Left ventricle myocardium superior (tissue), 1 donor: ENCODE data around the gene USP8. TPM values are rescaled to one million over a fixed set of nuclear protein-coding genes. Genes with fewer than 3 reads are reported as not detected.
"Not testable (repeated sequence)": the region's sequence is repeated elsewhere in the genome, so short reads cannot be mapped to it uniquely, and the experiment has no call there.

Experiments used
- ATAC-seq: fragments of 200-7000 bp; cut with Tn5 transposase; one replicate; pipeline ENCODE4 v1.9.1; 2020; ENCODE audit warnings: mild to moderate bottlenecking, moderate library complexity
- DNase-seq: peaks from one replicate; pipeline ENCODE4 v3.0.0-alpha.2; 2020
- intact Hi-C: fragments of 100-400 bp; cut with micrococcal nuclease; formaldehyde crosslinking; loops from one replicate; pipeline ENCODE4 v1.11.0; 2022
- long read RNA-seq: library from polyadenylated mRNA; unstranded; transcript quantifications from one replicate; pipeline ENCODE4 v2.0.0, GENCODE V29; 2021
- total RNA-seq: library from RNA; stranded (reverse); fragmentation: NEBNext Ultra II Directional; extraction: Animal tissue kit (Norgen Biotek cat#: 25700); gene quantifications from one replicate; pipeline ENCODE4 v1.2.1, GENCODE V29; 2021
- donor health status: DM: no; HTN: yes; CAD: no; lungs with severe emphysema.

USP8 gene
- total RNA-seq: 43.3 TPM
- long read RNA-seq, full-length matches to known transcripts: 12 of 39 reads
- long read RNA-seq, partial matches to known transcripts: 17 of 39 reads
- long read RNA-seq, other reads (novel, unspliced or antisense): 10 of 39 reads

DNA sequence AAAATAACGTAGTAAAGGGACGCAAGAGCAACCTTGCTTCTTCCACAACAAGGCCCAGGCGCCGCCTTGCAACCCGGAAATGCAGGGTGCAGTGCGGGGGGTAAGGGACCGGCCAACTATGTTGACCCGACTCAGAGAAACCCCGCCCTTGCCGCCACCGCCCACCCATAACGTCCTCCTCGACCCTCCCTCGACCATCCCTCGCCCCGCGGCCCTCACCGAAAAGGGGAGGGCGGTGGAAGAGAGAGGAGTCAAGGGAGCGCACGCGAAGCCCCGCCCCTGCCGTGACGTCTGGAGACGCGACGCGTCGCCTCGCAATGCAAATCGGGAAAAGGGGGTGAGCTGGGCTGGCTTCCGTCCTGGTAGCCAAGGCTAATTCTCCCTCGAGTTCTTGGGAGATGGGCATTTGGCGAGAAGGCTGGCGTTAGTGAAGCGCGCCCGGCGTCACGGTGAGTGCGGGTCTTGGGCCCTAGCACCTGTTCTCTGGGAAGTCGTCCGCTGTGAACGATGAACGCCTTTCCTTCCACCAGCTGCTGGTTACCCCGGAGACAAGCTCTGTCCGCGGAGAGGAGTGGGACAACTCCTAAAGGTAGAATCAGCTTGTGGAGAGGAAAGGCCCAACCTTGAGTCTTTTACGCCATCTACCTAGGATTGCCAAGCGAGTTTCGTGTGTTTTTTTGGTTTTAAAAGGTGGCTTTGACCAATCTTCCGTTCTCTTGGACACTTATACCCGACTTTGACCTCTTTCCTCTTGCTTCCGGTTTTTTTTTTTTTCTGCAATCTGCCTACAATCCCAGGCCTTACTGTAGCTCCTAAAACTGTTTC, at the start of gene USP8:
Gene USP8 (plus strand): TSS at position 340 of the 825 bp plus-strand sequence. CDS start 14,669 bp downstream, outside the sequence.
- peak; percentile 98 for DNase-seq
- peak; percentile 99 for ATAC-seq
- intact Hi-C loops: no loop called here

DNA sequence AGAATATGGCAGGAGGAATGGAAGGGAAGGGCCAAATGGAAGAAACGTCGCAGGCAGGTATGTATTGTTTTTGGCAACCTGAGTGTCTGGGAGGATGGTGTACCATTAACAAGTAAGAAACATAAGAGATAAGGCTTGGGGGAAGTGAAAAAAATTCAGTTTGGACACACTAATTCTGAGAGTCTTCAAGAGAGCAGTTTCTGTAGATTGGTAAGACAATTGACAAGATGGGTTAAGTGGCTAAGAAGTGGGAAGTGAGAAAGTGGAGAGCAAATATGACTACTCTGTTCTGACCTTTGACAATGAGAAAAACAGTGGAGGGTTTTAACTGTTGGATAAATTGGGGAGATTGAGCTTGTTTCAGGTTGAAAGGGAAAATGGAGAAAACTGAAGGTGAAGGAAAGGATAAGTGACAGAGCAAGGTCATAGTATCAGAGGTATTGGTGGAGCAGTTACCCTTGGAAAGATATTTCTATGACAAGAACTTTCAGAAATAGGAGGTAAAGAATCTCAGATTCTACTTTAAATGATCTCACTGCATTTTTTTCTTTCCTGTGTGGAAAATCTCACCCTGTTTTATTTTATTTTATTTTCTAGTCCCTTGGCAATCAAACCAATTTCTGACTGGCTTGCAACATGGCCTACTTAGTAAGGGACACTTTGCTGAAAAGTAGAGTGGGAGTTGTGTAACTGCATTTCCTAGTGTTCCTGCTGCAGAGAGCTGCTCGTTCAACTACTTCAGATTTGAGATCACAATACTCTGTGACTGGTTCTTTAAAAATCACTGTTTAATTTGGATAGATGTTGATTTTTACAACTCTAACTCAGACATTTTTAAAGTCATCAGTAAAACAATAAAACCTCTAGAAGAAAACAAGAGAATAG, 46.1 kb upstream of the USP8 start:
- DNase-seq (no peak), ATAC-seq (no peak)
- intact Hi-C loops: no loop called here

DNA sequence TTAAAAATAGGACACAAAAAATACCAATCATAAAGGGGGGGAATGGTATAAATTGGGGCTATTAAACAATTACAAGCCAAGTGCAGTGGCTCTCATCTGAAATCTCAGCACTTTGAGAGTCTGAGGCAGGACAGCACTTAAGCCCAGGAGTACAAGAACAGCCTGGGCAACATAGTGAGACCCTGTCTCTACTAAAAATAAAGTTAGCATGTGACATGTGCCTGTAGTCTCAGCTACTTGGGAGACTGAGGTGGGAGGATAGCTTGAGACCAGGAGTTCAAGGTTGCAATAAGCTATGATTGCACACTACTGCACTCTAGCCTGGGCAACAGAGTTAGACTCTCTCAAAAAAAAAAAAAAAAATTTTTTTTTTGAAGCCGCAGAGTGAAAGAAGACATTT, 45.4 kb upstream of the USP8 start:
- intact Hi-C loops: no loop called here
- ATAC-seq: no peak

DNA sequence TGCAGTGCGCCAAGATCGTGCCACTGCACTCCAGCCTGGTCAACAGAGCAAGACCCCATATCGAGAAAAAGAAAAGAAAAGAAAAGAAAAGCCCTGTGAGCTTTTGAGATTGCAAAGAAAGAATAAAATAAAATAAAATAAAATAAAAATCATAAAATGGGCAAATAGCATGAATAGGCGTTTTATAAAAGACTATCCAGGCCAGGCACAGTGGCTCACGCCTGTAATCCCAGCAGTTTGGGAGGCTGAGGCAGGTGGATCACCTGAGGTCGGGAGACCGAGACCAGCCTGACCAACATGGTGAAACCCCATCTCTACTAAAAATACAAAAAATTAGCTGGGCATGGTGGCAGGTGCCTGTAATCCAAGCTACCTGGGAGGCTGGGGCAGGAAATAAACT, 44.8 kb upstream of the USP8 start:
- intact Hi-C loops, ATAC-seq, DNase-seq: not testable (repeated sequence)

More for the DNA sequence above, 45.4 kb upstream of the USP8 start:
- DNase-seq: no peak

DNA sequence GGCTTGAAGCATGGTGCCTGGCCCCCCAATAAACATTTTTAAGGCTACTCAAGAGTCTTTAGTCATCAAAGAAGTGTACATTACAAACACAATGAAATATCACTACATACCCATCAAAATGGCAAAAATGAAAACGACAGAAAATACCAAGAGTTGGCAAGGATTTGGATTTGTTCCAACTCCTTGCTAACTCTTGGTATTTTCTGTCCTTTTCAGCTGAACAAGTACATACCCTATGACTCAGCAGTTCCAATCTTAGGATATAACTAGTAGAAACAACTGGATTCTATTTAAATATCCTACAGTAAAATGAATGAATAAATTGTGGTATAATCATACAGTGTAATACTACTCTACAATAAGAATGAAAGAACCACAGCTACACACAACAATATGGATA, 44.1 kb upstream of the USP8 start:
- DNase-seq: no peak
- intact Hi-C loops: no loop called here
- no peak for ATAC-seq

DNA sequence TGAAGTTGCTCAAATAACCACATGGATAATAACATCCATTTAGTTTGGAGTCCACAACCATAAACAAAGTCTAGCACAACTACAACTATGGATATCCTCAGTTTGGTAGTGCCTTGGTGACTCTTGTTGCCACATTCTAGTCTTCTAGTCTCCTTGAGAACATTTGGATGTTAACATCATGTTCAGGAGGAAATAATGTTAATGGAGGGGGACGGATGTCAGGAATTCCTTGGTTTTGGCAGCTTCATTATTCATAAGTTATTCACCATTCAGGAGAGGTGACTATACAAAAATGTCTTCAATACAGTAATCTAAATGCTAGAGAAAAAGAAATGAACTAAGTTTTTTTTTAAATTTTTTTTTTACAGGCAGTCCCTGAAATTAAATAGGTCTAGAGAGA, 42.8 kb upstream of the USP8 start:
- DNase-seq: no peak
- intact Hi-C loops: no loop called here
- ATAC-seq: no peak

DNA sequence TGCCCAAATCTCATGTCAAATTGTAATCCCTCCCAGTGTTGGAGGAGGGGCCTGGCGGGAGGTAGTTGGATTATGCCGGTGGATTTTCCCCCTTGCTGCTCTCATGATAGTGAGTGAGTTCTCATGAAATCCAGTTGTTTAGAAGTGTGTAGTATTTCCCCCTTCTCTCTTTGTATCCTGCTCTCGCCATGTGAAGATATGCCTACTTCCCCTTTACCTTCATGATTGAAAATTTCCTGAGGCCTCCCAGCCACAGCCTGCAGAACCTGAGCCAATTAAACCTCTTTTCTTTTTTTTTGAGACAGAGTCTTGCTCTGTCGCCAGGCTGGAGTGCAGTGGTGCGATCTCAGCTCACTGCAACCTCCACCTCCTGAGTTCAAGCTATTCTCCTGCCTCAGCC, 41.8 kb upstream of the USP8 start:
- ATAC-seq, DNase-seq, intact Hi-C loops: not testable (repeated sequence)

DNA sequence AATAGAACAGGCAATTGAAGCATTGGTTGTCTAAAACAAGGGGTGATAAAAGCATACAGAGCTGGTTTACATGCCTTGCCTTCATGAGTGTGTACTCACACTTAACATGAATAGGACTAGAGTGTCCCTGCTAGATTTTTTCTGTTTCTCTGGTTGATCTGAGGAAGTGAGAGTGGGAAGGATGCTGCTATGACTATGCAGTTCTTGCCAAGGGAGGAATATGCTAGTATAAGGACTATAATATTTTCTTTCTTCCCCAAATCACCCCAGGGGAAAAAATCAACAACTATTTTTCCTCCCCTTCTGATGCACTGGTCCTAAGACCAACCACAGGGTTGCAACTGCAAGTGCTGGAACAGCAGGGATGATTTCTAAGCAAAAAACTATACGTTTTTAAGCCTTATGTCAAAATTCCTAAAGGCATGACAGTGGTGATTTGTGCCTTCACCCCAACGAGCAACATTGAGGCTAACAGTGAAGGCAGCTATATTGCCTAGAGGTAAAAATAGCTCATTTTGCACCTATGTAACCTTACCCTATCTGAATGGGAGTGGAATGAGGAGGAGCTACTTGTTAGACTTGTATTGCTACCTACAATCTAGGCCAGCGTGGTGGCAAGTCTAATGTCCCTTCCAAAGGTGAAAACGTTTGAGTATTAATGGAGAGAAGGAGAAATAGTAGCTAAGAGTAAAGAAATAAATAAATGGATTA, 33.5 kb upstream of the USP8 start:
- ATAC-seq (no peak), DNase-seq (no peak)
- intact Hi-C loops: no loop called here

DNA sequence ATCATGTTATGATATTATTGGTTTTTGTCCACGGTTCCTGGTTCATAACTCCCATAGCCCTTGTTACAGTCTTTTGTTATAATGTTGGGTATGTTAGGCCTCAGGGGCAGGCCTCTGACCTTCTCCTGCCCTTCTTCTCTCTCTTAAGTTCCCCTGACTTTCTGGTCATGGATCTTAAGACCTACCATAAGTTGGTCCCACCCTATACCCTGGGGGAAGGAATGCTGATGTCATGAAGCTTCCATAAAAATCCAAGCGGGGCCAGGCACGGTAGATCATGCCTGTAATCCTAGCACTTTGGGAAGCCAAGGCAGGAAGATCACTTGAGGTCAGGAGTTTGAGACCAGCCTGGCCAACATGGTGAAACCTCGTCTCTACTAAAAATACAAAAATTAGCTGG, 32.6 kb upstream of the USP8 start:
- ATAC-seq, intact Hi-C loops, DNase-seq: not testable (repeated sequence)

DNA sequence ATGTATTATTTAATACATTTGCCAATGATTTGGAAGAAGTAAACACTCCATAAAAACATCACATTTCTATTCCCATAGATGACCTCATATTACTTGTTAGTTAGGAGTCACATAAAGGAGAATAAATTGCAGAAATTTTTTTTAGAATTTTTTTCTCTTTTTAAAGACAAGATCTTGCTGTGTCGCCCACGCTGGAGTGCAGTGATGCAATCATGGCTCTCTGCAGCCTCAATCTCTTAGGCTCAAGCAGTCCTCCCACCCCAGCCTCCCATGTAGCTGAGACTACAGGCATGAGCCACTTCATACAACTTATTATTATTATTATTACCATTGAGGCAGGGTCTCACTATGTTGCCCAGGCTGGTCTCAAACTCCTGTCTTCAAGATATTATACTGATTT, 12.3 kb upstream of the USP8 start:
- no peak for ATAC-seq
- no peak for DNase-seq
- intact Hi-C loops: no loop called here

DNA sequence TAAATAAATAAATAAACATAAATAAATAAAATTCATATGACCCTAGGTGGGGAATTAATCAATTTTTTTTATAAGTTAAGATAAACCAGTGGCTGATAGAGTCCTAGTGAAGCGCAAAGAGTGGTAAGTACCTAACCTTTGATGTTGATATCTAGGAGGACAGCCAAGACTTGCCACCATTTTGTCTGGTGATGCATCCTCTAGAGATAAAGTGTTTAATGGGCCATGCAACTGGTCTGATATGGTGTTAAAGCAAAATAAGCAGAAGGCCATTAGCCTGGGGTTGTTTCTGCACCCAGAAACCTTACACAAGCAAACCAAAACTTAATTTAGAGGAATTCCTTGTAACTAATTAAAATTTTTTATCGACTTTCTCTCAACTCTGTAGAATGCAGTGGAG, 9.6 kb upstream of the USP8 start:
- intact Hi-C loops: no loop called here
- DNase-seq (no peak), ATAC-seq (no peak)

DNA sequence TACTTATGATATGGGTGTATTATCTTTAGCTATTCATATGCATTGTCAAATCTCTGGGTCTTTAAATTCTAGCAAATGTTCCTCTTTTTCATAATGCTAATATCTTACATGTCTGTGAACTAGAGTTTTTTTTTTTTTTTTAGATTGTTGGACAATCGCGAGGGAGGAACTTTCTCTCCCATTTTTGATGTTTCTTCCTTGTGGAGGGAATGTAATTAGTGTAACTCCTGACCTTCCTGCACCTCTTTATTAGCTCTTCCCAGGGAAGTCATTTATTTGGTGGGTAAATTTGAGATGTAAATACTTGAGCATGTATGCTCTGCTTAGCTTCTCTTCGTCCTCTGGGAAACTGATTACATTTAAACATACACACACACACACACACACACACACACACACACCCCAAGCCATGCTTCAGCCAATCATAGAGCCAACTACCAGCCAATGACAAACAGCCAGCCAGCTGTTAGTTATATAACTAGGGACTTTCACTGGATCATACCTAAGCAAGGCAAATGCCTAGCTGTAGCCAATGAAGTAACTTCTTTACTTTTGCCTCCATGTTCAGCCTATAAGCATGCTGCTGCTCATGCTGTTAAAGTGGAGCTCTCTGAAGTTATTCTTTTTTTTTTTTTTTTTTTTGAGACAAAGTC, 8.3 kb upstream of the USP8 start:
- DNase-seq (no peak), ATAC-seq (no peak)
- intact Hi-C loops: no loop called here

DNA sequence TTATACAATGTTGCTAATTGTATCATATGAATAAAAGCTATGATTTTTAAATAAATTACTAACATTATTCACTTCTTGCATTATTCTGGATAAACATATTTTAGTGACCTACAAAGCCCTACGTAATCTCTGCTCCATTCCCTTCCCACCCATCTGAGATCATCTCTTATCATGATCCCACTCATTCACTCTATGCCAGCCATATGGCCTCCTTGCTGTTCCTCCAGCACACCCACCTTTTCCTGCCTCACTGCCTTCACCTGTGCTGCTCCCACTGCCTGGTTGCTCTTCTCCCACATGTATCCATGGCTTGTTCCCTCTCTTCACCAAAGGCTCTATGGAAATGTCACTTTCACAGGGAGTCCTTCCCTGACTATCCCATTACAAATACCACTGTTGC, 7.3 kb upstream of the USP8 start:
- intact Hi-C loops: no loop called here
- no peak for DNase-seq
- no peak for ATAC-seq

DNA sequence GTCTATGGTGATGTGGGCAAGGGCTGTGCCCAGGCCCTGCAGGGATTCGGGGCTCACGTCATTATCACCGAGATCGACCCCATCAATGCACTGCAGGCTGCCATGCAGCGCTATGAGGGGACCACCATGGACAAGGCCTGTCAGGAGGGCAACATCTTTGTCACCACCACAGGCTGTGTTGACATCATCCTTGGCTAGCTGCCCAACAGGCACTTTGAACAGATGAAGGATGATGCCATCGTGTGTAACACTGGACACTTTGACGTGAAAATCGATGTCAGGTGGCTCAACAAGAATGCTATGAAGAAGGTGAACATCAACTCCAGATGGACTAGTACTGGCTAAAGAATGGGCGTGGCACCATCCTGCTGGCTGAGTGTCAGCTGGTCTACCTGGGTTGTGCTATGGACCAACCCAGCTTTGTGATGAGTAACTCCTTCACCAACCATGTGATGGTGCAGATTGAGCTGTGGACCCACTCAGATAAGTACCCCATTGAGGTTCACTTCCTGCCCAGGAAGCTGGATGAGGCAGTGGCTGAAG, 6.1 kb upstream of the USP8 start:
- DNase-seq (no peak), ATAC-seq (no peak)
- intact Hi-C loops: no loop called here

DNA sequence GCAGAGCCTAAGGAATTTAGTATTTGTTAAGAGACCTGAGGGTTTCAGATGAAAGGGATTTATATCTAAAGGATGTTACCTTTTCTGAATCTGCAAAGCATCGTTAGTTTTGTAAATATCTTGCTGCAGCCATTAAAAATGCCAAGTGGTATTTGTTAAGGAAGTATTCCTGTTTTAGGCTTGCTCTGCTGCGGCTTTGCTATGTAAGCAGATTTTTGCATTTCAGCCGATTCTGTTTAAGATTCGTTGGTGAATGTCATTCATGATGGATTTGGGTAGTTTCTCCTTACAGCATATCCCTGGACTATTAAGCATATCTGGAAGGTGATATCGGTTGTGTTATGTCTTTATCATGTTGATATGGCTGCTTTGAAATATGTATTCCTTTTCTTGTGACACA, 1.0 kb downstream of the USP8 start:
- ATAC-seq (no peak), DNase-seq (no peak)
- intact Hi-C loops: no loop called here

DNA sequence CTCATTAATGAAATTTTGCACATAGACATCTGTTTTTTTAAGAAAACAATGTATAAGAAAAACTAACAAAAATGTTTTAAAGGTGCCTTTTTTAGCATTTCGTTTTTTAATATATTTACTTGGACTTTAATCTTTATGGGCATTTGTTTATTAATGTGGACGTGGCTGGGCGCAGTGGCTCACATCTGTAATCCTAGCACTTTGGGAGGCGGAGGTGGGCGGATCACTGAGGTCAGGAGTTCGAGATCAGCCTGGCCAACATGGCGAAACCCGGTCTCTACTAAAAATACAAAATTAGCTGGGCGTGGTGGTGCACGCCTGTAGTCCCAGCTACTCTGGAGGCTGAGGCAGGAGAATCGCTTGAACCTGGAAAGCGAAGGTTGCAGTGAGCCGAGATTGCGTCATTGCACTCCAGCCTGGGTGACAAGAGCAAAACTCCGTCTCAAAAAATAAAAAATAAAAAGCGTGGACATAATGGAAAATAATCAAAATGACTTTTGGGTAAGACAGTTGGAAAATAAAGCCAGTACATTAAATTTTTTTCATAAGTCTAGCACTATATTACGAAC, 1.6 kb downstream of the USP8 start:
- DNase-seq, ATAC-seq, intact Hi-C loops: not testable (repeated sequence)

DNA sequence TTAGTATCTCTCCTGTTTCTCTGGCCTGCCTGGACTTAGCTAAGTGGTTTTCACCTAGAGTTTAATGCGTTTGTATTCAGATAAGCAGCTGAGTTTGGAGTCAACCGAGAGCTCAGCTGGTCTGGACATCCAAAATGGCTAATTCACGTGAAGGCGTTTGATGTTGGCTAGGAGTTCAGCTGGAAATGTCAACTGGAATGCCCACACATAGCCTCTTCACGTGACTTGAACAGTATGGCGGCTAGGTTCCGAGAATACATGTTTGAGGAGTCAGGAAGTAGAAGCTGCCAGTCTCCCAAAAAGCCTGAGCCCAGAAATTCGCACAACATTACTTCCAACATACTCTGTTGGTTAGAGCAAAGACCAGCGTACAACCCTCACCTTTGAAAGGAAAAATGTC, 2.2 kb downstream of the USP8 start:
- no peak for ATAC-seq
- DNase-seq: no peak
- intact Hi-C loops: no loop called here

DNA sequence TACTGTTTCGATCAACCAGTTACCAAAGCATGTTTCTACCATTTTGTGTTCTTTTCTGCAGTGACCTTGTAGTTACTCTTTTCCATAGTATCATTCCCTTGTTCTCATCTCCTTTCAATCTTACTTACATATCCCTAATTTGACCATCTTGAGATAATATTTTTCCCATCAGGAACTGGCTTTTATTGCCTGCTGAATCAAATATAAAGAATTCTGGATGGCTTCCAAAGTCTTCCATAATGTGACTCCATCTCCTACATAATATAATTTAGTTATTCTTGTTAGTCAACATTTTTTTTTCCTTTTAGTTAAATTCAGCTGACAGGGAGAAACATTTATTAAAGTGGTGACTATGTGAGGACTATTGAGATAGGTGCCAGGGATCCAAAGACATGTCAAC, 7.0 kb downstream of the USP8 start:
- ATAC-seq (no peak), DNase-seq (no peak)
- intact Hi-C loops: no loop called here
